HAP-1 (cell line): ENCODE data around the gene MS4A6A.
"Not testable (repeated sequence)": the region's sequence is repeated elsewhere in the genome, so short reads cannot be mapped to it uniquely, and the experiment has no call there.

Experiments used
- DNase-seq, 2 experiments: peaks; one replicate each; pipeline ENCODE4 v3.0.0-alpha.2; 2016 to 2020; ENCODE audit warnings: low spot score in 2 of 2
- H3K27me3 ChIP-seq: fragments of 250-450 bp; sonication (Bioruptor Pico); 2 replicates; pipeline ENCODE4 v1.5.1; 2020; ENCODE audit warnings: low read depth, mild to moderate bottlenecking, moderate library complexity
- H3K36me3 ChIP-seq: fragments of 250-450 bp; sonication (Bioruptor Pico); replicated peaks from 2 replicates; pipeline ENCODE4 v1.5.1; 2020; ENCODE audit warnings: mild to moderate bottlenecking
- H3K4me1 ChIP-seq: fragments of 250-450 bp; sonication (Bioruptor Pico); 2 replicates; pipeline ENCODE4 v1.5.1; 2020; ENCODE audit warnings: mild to moderate bottlenecking
- H3K4me3 ChIP-seq: fragments of 250-450 bp; sonication (Bioruptor Pico); 2 replicates; pipeline ENCODE4 v1.5.1; 2020; ENCODE audit warnings: mild to moderate bottlenecking, moderate library complexity
- H3K9me3 ChIP-seq: fragments of 250-450 bp; sonication (Bioruptor Pico); 2 replicates; pipeline ENCODE4 v1.5.1; 2020; ENCODE audit warnings: mild to moderate bottlenecking, moderate library complexity
- in situ Hi-C: fragments of 300-500 bp; cut with MboI; formaldehyde crosslinking; loops from 3 replicates; pipeline ENCODE4 v1.14.3; 2020; ENCODE audit warnings: low sequenced_read_pairs, inconsistent platforms, mixed read lengths

The MS4A6A gene

GRCh38 chr11:60195923-60196368 lies 13.1 kb upstream of the MS4A6A start:
- H3K4me3 ChIP-seq = no peak overlapping the region
- DNase-seq = no peak
- no peaks in the 10 kb centered on the region for H3K27me3 ChIP-seq
- H3K9me3 ChIP-seq = no peaks in the 10 kb centered on the region
- H3K4me1 ChIP-seq = peaks cover 7% of the 10 kb centered on the region
- in situ Hi-C loops = no loop called here
- H3K36me3 ChIP-seq = no peaks in the 10 kb centered on the region

GRCh38 chr11:60194511-60194910 lies 11.6 kb upstream of the MS4A6A start:
- peaks cover 7% of the 10 kb centered on the region for H3K4me1 ChIP-seq
- no peak for DNase-seq
- no peaks in the 10 kb centered on the region for H3K27me3 ChIP-seq
- no peaks in the 10 kb centered on the region for H3K36me3 ChIP-seq
- no peaks in the 10 kb centered on the region for H3K9me3 ChIP-seq
- no peak overlapping the region for H3K4me3 ChIP-seq
- in situ Hi-C loops = no loop called here

- no peaks in the 10 kb centered on the region for H3K9me3 ChIP-seq
- H3K36me3 ChIP-seq = no peaks in the 10 kb centered on the region
- DNase-seq = peak; percentile 77 to 90
- no peak overlapping the region for H3K4me3 ChIP-seq
- in situ Hi-C loops = no loop called here
- no peaks in the 10 kb centered on the region for H3K27me3 ChIP-seq
- peaks cover 7% of the 10 kb centered on the region for H3K4me1 ChIP-seq
Observed at GRCh38 chr11:60193687-60194433, 11.0 kb upstream of the MS4A6A start.

DNA sequence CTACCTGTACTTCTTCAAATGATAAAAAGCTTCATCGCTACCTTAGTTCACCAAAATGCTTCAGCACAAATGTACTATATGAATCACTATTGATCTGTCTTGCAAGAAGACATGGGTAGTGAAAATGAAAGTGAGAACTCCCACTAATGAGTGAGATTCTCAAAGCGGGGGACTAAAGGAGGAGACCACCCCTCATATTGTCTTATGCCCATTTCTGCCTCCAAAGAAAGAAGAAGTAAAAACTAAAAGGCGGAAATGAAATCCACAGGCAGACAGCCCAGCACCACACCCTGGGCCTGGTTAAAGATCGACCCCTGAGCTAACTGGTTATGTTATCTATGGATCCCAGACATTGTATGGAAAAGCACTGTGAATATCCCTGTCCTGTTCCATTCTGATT lies 9.7 kb upstream of the MS4A6A start:
- H3K36me3 ChIP-seq, DNase-seq, H3K9me3 ChIP-seq, H3K4me1 ChIP-seq, H3K27me3 ChIP-seq, in situ Hi-C loops, H3K4me3 ChIP-seq: not testable (repeated sequence)

GRCh38 chr11:60188481-60188880 lies 5.6 kb upstream of the MS4A6A start:
- H3K36me3 ChIP-seq, DNase-seq, H3K27me3 ChIP-seq, H3K4me3 ChIP-seq, in situ Hi-C loops, H3K9me3 ChIP-seq, H3K4me1 ChIP-seq: not testable (repeated sequence)

- H3K4me1 ChIP-seq, in situ Hi-C loops, H3K9me3 ChIP-seq, H3K36me3 ChIP-seq, H3K27me3 ChIP-seq, H3K4me3 ChIP-seq, DNase-seq: not testable (repeated sequence)
Observed at GRCh38 chr11:60186128-60186527, 3.2 kb upstream of the MS4A6A start.

DNA sequence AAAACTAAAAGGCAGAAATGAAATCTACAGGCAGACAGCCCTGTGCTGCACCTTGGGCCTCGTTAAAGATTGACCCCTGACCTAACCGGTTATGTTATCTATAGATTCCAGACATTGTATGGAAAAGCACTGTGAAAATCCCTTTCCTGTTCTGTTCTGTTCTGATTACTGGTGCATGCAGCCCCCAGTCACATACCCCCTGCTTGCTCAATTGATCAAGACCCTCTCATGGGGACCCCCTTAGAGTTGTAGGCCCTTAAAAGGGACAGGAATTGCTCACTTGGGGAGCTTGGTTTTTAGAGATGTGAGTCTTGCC lies 2.6 kb upstream of the MS4A6A start:
- H3K4me1 ChIP-seq, DNase-seq, in situ Hi-C loops: not testable (repeated sequence)

GRCh38 chr11:60184824-60185511 lies 2.1 kb upstream of the MS4A6A start:
- H3K36me3 ChIP-seq = no peaks in the 10 kb centered on the region
- no peaks in the 10 kb centered on the region for H3K4me1 ChIP-seq
- no peak for DNase-seq
- no peak overlapping the region for H3K4me3 ChIP-seq
- H3K27me3 ChIP-seq = no peaks in the 10 kb centered on the region
- in situ Hi-C loops = no loop called here
- H3K9me3 ChIP-seq = no peaks in the 10 kb centered on the region

More for the DNA sequence above, 2.6 kb upstream of the MS4A6A start:
- not testable (repeated sequence) for H3K27me3 ChIP-seq, H3K4me3 ChIP-seq, H3K9me3 ChIP-seq, H3K36me3 ChIP-seq

- Histone ChIP-seq H3K4me1 (no peaks in the 10 kb centered on the region), H3K9me3 (no peaks in the 10 kb centered on the region), H3K27me3 (no peaks in the 10 kb centered on the region), H3K36me3 (no peaks in the 10 kb centered on the region), H3K4me3 (no peak overlapping the region)
- in situ Hi-C loops = no loop called here
- DNase-seq = no peak
Observed at GRCh38 chr11:60183591-60184205, 815 bp upstream of the MS4A6A start.

GRCh38 chr11:60175860-60176275 lies 7.0 kb downstream of the MS4A6A start:
- H3K9me3 ChIP-seq = no peaks in the 10 kb centered on the region
- DNase-seq = no peak
- H3K4me1 ChIP-seq = no peaks in the 10 kb centered on the region
- no peaks in the 10 kb centered on the region for H3K36me3 ChIP-seq
- H3K4me3 ChIP-seq = no peak overlapping the region
- no peaks in the 10 kb centered on the region for H3K27me3 ChIP-seq
- in situ Hi-C loops = no loop called here

GRCh38 chr11:60172011-60172410 lies 10.9 kb downstream of the MS4A6A start:
- Histone ChIP-seq H3K9me3 (peaks cover 12% of the 10 kb centered on the region), H3K27me3 (no peaks in the 10 kb centered on the region), H3K36me3 (no peaks in the 10 kb centered on the region), H3K4me1 (no peaks in the 10 kb centered on the region), H3K4me3 (no peak overlapping the region)
- DNase-seq = no peak
- in situ Hi-C loops = no loop called here

- peaks cover 12% of the 10 kb centered on the region for H3K9me3 ChIP-seq
- no peaks in the 10 kb centered on the region for H3K27me3 ChIP-seq
- H3K36me3 ChIP-seq = no peaks in the 10 kb centered on the region
- DNase-seq = no peak
- H3K4me3 ChIP-seq = no peak overlapping the region
- H3K4me1 ChIP-seq = no peaks in the 10 kb centered on the region
- in situ Hi-C loops = no loop called here
Observed at GRCh38 chr11:60170566-60170965, 12.3 kb downstream of the MS4A6A start.

DNA sequence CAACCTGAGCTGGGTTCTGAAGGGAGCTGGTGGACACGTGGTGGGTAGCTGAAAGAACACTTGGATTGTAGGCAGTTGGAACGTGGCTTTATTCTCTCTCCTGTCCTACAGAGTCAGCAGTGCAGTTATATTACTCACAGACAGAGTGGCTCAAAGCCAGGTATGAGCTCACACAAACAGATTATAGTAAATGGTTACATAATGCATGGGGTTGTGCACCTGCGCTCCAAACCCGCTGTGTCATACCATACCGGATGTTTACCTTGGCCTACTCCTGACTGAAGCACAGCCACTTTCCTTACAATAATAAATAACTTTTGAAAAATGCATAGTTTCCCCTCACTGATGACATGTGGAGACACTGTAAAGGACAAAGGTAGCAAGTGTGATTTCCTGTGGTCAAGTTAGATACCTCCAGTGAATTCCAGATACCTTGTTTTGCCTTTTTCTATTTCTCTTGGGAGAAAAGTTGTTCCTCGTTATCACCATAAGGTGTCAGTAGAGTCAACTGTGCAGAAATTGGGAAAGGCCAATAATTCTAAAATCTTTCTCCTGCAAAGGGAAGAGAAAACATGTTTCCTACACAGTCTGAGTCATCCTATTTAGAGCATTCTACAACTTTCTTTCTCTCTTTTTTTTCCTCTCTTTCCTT lies 13.5 kb downstream of the MS4A6A start:
- in situ Hi-C loops = no loop called here
- Histone ChIP-seq H3K4me1 (no peaks in the 10 kb centered on the region), H3K27me3 (no peaks in the 10 kb centered on the region), H3K36me3 (no peaks in the 10 kb centered on the region), H3K9me3 (peaks cover 12% of the 10 kb centered on the region), H3K4me3 (no peak overlapping the region)
- peak in 1 of 2 experiments; percentile 41 for DNase-seq

- no peak for DNase-seq
- H3K4me1 ChIP-seq = no peaks in the 10 kb centered on the region
- H3K4me3 ChIP-seq = no peak overlapping the region
- in situ Hi-C loops = no loop called here
- no peaks in the 10 kb centered on the region for H3K27me3 ChIP-seq
- H3K36me3 ChIP-seq = no peaks in the 10 kb centered on the region
- peaks cover 12% of the 10 kb centered on the region for H3K9me3 ChIP-seq
Observed at GRCh38 chr11:60168306-60168705, 14.6 kb downstream of the MS4A6A start.
